Endometrial microvascular endothelial cells (primary cell): ENCODE results near the gene INF2. TPM values are rescaled to one million over a fixed set of nuclear protein-coding genes. Genes with fewer than 3 reads are reported as not detected.
"Not testable (repeated sequence)": the region's sequence is repeated elsewhere in the genome, so short reads cannot be mapped to it uniquely, and the experiment has no call there.

Experiments used
- in situ Hi-C: cut with HindIII; loops from 2 replicates; pipeline ENCODE4 v1.10.0; 2017; ENCODE audit warnings: low sequenced_read_pairs, low pct_unique_long_range_greater_than_20kb; ENCODE audit errors: inconsistent ontology term
- total RNA-seq: library from RNA; depleted of rRNA; stranded (reverse); fragments of >200 nt; gene quantifications from one replicate; pipeline ENCODE4 v1.2.3, GENCODE V29; 2015; ENCODE audit errors: inconsistent ontology term

The INF2 gene
- total RNA-seq, 1 donor from 2014 or later = 79.4 TPM

- in situ Hi-C loops = no loop called here
These were observed 34.1 kb upstream of the INF2 start for GRCh38 chr14:104655128-104655848.

- in situ Hi-C loops = no loop called here
These were observed 33.3 kb upstream of the INF2 start for GRCh38 chr14:104656014-104656714.

- in situ Hi-C loops = no loop called here
These were observed 32.3 kb upstream of the INF2 start for GRCh38 chr14:104657101-104657524.

DNA sequence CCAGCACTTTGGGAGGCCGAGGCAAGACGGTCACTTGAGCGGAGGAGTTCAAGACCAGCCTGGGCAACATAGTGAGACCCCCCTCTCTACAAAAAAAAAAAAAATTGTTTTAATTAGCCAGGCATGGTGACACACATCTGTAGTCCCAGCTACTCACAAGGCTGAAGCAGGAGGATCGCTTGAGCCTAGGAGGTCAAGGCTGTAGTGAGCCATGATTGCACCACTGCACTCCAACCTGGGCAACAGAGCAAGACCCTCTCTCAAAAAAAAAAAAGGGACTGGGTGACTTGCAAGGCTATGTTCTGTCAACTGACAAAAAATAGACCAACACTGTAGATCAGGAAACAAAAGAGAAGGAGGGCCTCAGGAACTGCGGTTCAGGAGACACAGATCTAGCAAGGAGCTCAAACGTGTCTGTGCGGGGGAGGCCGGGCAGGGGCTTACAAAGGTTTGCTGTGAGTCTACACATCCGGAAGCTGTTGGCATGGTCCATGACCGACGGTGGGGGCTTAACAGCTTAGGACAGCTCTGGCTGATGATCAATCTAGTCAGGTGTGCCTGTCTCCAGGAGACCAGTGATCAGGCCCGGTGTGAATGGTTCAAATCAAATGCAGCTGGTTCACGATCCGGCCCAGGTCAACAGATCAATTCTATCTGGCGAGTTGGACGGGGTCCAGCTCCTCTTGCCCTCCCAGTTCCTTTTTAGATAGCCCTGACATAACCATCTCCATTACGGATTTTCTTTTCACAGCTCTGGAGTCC lies 31.7 kb upstream of the INF2 start:
- in situ Hi-C loops = no loop called here

DNA sequence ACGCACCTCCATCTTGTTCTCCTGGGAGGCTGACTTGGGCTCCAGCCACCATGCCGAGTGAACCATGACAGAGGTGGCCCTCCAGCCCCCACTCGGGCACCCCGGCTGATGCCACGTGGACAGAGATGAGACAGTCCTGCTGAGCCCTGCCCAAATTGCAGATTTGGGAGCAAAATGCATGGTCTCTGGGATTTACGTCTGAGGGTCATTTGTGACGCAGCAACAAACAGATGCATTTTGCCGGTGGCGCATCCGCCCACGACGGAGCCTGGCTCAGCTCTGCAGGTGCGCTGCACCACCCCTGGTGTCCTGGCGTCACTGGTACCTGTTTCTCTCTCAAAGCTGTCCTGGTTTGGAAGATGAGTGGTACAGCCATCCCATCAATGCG lies 31.1 kb upstream of the INF2 start:
- in situ Hi-C loops = no loop called here

- in situ Hi-C loops = no loop called here
These were observed 30.3 kb upstream of the INF2 start for GRCh38 chr14:104659146-104659545.

DNA sequence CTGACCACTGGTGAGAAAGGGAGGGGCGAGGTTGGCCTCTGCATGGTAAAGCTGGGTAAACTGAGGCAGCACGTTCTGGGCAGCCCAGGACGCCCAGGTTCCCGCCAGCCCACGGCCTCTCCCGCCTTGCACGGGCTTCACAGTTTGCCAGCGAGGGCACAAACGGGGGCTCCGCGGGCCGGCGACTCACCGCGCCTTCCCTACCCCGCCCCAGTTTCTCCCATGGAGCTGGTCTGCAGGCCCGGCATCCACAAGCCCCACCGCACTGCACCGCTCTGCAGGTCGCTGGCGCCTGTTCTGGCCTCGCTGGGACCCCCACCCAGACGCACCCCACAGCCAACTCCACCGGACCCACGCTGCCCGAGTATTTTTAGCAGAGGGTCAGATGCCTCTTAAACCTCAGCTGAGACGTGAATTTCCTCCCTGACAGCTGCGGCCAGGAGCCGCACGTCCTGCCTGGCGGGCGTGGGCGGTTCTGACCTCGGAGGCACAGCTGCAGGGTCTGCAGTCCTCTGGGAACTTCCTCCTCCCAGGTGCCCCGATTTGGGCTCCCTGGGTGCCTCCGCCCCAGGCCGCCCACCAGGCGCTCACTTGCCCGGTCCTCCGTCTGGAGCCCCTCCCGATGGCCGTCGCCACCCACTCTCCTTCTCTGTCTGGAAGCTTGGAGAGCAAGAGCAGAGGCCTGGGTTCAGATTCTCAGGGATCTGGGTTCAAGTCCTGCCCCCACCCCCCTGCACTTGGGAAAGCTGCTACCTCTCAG lies 29.5 kb upstream of the INF2 start:
- in situ Hi-C loops = no loop called here

DNA sequence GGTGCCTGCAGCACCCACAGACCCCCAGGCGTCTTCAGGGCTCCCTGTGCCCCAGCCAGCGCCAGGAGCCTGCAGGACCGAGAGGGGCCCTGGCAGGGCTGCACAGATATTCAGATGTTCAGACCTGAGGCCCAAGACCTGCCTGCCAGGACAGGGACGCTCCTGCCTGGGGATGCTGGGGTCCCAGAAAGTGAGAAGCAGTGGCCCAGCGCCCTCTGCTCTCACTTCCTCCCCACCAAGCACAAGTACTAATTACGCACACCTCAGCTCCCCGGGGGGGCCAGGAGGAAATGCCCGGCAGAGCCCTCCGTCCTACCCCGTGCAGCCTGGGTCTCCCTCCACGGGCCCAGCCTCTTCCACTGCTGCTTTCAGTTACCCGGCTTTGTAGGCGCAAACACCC lies 28.8 kb upstream of the INF2 start:
- in situ Hi-C loops = no loop called here

- in situ Hi-C loops = no loop called here
These were observed 28.3 kb upstream of the INF2 start for GRCh38 chr14:104661086-104661485.

- in situ Hi-C loops = not testable (repeated sequence)
These were observed 27.8 kb upstream of the INF2 start for GRCh38 chr14:104661528-104662157.

DNA sequence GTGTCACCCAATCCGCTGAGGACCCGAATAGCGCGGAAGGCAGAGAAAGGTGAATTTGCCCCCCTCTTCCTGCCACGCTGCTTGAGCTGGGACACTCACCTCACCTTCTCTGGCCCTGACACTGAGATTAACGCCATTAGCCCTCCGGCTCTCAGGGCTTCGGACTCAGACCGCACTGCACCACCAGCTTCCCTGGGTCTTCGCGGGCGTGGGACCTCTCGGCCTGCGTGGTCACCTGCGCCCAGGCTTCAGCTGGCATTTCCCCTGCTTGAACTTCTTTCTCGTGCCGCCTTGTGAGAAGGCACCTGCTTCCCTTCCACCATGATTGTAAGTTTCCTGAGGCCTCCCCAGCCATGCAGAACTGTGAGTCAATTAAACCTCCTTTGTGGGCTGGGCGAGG lies 26.9 kb upstream of the INF2 start:
- in situ Hi-C loops = not testable (repeated sequence)

- in situ Hi-C loops = no loop called here
These were observed 25.3 kb upstream of the INF2 start for GRCh38 chr14:104664107-104664506.

GRCh38 chr14:104664588-104664987 lies 24.8 kb upstream of the INF2 start:
- in situ Hi-C loops = no loop called here

GRCh38 chr14:104665114-104665656 lies 24.2 kb upstream of the INF2 start:
- in situ Hi-C loops = no loop called here

DNA sequence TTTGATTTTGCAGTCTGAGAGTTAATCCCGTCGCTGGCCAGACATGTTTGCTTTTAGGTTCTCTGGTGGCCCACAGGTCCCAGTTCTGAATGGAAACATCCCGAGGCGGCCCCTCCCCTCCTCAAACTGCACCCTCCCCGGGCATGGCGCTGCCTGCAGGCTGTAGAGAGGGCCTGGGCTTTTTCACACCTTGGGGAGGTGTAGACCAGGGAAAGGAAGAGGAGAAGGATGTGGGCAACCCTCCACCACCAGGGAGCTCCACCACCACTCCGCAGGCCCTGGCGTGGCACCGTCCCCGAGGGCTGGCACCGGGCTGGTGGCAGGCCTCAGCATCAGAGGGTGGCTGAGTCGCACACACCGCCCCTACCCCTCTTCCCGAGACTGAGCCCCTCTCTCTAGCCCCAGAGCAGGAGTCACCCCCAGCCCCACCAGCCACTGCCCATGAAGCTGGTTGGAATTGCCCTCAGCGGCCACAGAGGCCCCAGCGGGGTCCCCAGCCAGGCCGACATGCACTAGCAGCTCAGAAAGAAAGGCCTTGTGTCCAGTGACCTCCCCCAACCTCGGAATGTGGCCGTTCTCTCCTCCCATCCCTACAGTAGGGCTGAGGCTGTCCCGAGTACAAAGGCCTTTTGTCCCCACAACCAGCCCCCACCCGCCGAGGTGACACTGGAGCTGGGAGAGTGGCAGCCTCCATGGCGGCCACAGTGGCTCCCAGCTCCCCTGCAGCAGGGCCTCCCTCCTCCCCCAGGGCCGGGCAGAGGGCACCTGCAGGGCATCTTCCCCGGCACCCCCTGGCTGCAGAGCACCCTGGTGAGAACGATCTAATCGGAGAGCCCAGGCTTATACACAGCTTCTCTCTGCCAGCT lies 23.5 kb upstream of the INF2 start:
- in situ Hi-C loops = no loop called here

DNA sequence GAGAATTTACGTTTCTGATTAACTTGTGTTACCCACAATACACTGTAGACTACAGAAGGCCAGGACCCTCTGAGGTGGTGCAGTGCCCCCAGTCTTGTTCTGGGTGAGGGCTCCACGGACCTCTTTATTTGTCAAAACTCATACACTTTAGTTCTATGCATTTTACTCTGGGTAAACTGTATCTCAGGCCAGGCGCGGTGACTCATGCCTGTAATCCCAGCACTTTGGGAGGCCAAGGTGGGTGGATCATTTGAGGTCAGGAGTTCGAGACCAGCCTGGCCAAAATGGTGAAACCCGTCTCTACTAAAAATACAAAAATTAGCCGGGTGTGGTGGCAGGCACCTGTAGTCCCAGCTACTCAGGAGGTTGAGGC lies 22.9 kb upstream of the INF2 start:
- in situ Hi-C loops = not testable (repeated sequence)

- in situ Hi-C loops = no loop called here
These were observed 22.4 kb upstream of the INF2 start for GRCh38 chr14:104666981-104667380.

GRCh38 chr14:104669697-104670096 lies 19.7 kb upstream of the INF2 start:
- in situ Hi-C loops = no loop called here
